ENCODE results near the gene DOCK9.

DNA sequence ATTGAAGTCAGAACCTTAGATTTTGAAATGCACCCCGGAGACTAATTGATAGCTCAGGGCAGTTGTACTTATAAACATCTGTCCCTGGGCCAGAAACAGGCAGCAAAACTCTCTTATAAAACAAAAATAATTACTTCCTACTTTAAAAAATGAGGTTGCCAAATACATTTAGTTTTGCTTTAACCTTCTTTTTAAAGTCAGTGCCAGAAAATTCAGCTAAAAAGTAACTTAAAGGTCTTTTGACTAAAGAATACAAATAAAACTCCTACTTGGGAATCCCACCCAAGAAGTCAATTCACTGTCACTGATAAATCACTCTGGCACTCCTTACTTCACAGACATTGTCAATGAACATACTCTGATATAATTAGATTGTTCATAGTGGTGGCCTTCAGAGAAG lies 60.7 kb downstream of the DOCK9 start:
- no peak for TF ChIP-seq EZH2 (IDR thresholded peaks at IDR 0.05; ENCODE audit: borderline replicate concordance)
- TF ChIP-seq, protein P1, sequence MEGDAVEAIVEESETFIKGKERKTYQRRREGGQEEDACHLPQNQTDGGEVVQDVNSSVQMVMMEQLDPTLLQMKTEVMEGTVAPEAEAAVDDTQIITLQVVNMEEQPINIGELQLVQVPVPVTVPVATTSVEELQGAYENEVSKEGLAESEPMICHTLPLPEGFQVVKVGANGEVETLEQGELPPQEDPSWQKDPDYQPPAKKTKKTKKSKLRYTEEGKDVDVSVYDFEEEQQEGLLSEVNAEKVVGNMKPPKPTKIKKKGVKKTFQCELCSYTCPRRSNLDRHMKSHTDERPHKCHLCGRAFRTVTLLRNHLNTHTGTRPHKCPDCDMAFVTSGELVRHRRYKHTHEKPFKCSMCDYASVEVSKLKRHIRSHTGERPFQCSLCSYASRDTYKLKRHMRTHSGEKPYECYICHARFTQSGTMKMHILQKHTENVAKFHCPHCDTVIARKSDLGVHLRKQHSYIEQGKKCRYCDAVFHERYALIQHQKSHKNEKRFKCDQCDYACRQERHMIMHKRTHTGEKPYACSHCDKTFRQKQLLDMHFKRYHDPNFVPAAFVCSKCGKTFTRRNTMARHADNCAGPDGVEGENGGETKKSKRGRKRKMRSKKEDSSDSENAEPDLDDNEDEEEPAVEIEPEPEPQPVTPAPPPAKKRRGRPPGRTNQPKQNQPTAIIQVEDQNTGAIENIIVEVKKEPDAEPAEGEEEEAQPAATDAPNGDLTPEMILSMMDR (IDR thresholded peaks at IDR 0.05; ENCODE audit: poor library complexity) = no peak

All from hepatocyte (in vitro differentiated cells).